Thyroid gland (tissue), 4 donors: ENCODE data around the gene ACSS1. TPM values are rescaled to one million over a fixed set of nuclear protein-coding genes. Genes with fewer than 3 reads are reported as not detected.

Experiments
- DNase-seq, 2 donors: peaks; one replicate each; pipeline ENCODE4 v3.0.0-alpha.2; 2019
- H3K27ac ChIP-seq, 3 donors: fragments of 200-600 bp; sonication (generic); 1 replicate in 2 of 3; 2 replicates in 1 of 3; pipeline ENCODE4 v1.5.1; 2016 to 2019; ENCODE audit warnings: mild to moderate bottlenecking in 1 of 3, moderate library complexity in 1 of 3
- H3K27me3 ChIP-seq: fragments of 200-600 bp; sonication (generic); one replicate; pipeline ENCODE4 v1.5.1; 2019
- H3K36me3 ChIP-seq, 2 donors: fragments of 200-600 bp; sonication (generic); one replicate each; pipeline ENCODE4 v1.5.1; 2016 to 2019
- H3K4me1 ChIP-seq, 2 donors: fragments of 200-600 bp; sonication (generic); one replicate each; pipeline ENCODE4 v1.5.1; 2017 to 2019
- H3K4me3 ChIP-seq, 3 donors: fragments of 200-600 bp; sonication (generic); replicated peaks in 1 of 3; 1 replicate in 2 of 3; 2 replicates in 1 of 3; pipeline ENCODE4 v1.5.1; 2016; ENCODE audit warnings: mild to moderate bottlenecking in 1 of 3
- H3K9me3 ChIP-seq: fragments of 200-600 bp; sonication (generic); one replicate; pipeline ENCODE4 v1.5.1; 2017
- POLR2A ChIP-seq, 2 donors: fragments of 450-650 bp; IDR thresholded peaks; one replicate each; pipeline ENCODE4 v1.6.1; 2017; ENCODE audit warnings: antibody characterized with exemption in 2 of 2, mild to moderate bottlenecking in 2 of 2, moderate library complexity in 1 of 2
- WGBS, 2 donors: methylation state at CpG; one replicate each; pipeline ENCODE4 v1.1.5; 2017; 5-methylcytosine and 5-hydroxymethylcytosine counted together
- intact Hi-C: fragments of 100-400 bp; cut with DNase I; formaldehyde crosslinking; loops from one replicate; pipeline ENCODE4 v1.15.1; 2023
- total RNA-seq, 4 donors: library from RNA; depleted of rRNA; stranded (reverse); fragments of >200 nt; gene quantifications; one replicate each; pipeline ENCODE4 v1.2.3, GENCODE V29; 2016
- TF ChIP-seq, protein P1 (sequence below), 6 experiments: fragments of 200-600 bp in 3 of 6; fragments of 450-650 bp in 3 of 6; sonication (generic) in 3 of 6; IDR thresholded peaks; one replicate each; pipeline ENCODE4 v1.5.1; 2016 to 2019; ENCODE audit warnings: antibody characterized with exemption in 6 of 6, mild to moderate bottlenecking in 2 of 6, inconsistent platforms in 1 of 6, moderate library complexity in 1 of 6

Gene ACSS1
- total RNA-seq, 4 donors from 2014 or later, result 45.8 to 57.4 (median 52.1) TPM

DNA sequence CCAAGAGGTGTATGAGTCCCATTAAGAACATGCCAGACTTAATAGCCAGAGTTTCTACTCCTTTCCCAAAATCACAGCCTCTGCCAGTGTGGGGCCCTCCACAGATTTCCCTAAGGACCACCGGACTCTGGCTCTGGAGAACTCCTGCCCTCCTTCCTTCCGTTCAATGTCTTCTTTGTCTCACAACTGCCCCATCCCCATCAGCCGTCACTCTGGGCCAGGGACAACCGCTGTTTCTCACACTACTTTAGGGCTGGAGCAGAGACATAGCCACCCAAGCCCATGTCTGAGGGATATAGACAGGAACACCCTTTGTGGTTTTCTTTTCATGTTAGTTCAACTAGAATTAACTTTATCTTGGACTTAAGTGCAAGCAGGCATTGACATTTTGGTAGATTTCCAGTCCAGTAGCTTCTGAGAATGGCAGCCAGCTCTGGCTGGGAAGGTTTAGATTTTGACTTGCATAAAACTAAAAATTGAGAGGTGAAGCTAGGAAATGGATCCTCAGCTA is 6.7 kb upstream of the ACSS1 start:
- H3K27me3 ChIP-seq, result no peaks in the 10 kb centered on the region
- H3K4me1 ChIP-seq, result peaks cover 0 to 15% of the 10 kb centered on the region in 2 donors
- intact Hi-C loops, result loop anchor here (2.0 to 5.0 kb wide), 2 partner anchors 68 to 113 kb away; no protein-coding TSS in a partner anchor
- TF ChIP-seq, protein P1, sequence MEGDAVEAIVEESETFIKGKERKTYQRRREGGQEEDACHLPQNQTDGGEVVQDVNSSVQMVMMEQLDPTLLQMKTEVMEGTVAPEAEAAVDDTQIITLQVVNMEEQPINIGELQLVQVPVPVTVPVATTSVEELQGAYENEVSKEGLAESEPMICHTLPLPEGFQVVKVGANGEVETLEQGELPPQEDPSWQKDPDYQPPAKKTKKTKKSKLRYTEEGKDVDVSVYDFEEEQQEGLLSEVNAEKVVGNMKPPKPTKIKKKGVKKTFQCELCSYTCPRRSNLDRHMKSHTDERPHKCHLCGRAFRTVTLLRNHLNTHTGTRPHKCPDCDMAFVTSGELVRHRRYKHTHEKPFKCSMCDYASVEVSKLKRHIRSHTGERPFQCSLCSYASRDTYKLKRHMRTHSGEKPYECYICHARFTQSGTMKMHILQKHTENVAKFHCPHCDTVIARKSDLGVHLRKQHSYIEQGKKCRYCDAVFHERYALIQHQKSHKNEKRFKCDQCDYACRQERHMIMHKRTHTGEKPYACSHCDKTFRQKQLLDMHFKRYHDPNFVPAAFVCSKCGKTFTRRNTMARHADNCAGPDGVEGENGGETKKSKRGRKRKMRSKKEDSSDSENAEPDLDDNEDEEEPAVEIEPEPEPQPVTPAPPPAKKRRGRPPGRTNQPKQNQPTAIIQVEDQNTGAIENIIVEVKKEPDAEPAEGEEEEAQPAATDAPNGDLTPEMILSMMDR (IDR thresholded peaks at IDR 0.05), result no peak
- TF ChIP-seq POLR2A (IDR thresholded peaks at IDR 0.05), result no peak
- H3K27ac ChIP-seq, result peak overlapping the region in 2 of 3 donors; percentile 35 to 39
- DNase-seq, result no peak
- no peaks in the 10 kb centered on the region for H3K9me3 ChIP-seq
- no peak overlapping the region for H3K4me3 ChIP-seq
- H3K36me3 ChIP-seq, result no peaks in the 10 kb centered on the region
- 88 to 93% methylated on average over 4 of the region's 4 CpGs for WGBS, 2 donors

DNA sequence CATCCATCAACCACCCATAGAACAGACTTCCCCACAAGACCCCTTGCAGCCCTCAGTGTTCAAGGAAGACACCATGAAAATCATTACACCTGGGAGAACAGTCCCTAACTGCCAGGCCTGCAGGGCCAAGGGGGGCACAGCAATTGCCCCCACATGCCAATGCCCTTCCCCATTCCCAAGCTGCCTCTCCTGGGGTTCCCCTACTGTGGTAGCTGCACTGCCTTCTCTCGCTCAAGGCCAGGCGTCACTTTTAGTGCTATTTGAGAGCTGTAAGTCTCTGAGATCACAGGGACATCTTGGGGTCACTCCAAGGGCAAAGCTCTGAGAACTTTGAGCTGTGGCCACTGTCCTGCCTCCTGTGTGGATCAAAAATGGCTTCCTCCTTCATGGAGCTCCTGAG is 6.0 kb upstream of the ACSS1 start:
- intact Hi-C loops, result loop anchor here (2.0 to 5.0 kb wide), 2 partner anchors 67 to 113 kb away; no protein-coding TSS in a partner anchor
- Histone ChIP-seq H3K36me3 (no peaks in the 10 kb centered on the region), H3K4me1 (peaks cover 2 to 17% of the 10 kb centered on the region in 2 donors), H3K27ac (peak overlapping the region in 1 of 3 donors; percentile 39), H3K27me3 (no peaks in the 10 kb centered on the region), H3K4me3 (no peak overlapping the region), H3K9me3 (no peaks in the 10 kb centered on the region)
- TF ChIP-seq, protein P1 (IDR thresholded peaks at IDR 0.05), result no peak
- WGBS, 2 donors, result 96 to 100% methylated on average over 2 of the region's 2 CpGs
- no peak for DNase-seq

DNA sequence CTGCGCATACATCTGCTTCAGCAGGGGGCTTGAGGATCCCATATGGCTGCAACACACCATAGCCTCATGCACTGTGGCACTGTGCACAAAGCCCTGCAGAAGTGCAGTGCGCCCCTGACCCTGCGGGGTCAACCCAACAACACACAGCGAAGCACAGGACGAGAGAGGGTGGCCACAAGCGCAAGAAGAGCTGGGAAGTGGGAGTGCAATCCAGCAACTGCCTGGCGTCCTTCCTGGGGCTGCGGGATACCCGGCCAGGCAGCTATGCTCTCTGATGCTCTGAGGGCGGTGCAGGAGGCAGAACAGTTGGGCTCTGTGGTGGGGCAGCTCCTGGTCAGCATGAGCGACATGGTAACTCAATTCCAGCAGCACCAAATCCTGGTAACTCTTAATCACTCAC is 5.6 kb upstream of the ACSS1 start:
- no peak for DNase-seq
- Histone ChIP-seq H3K4me1 (peaks cover 6 to 21% of the 10 kb centered on the region in 2 donors), H3K9me3 (no peaks in the 10 kb centered on the region), H3K27ac (no peak overlapping the region), H3K27me3 (no peaks in the 10 kb centered on the region), H3K36me3 (no peaks in the 10 kb centered on the region), H3K4me3 (no peak overlapping the region)
- TF ChIP-seq, protein P1 (IDR thresholded peaks at IDR 0.05), result no peak
- TF ChIP-seq POLR2A (IDR thresholded peaks at IDR 0.05), result no peak
- intact Hi-C loops, result loop anchor here (5.0 kb wide), 1 partner anchor 114 kb away; no protein-coding TSS in a partner anchor
- 90 to 94% methylated on average over 7 to 11 of the region's 11 CpGs for WGBS, 2 donors

DNA sequence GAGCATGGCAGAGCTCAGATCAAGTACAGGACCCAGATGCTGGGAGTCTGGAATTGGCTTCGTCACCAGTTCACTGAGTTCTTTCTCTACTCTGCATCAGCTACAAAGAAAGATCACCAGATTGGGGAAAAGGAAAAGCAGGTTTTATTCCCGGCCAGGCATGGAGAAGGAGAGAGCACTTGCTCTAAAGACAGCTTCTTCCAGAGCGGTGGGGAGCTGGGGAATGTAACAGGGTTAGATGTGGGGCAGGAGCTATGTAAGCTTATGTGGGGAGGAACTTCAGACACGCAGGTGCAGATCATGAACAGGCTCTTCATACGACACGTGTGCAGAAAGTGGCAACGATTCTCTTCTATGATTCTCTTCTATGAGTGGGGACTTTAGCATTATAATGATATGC is 4.9 kb upstream of the ACSS1 start:
- no peaks in the 10 kb centered on the region for H3K27me3 ChIP-seq
- WGBS, 2 donors, result 80 to 84% methylated on average over 7 of the region's 7 CpGs
- no peak for TF ChIP-seq POLR2A (IDR thresholded peaks at IDR 0.05)
- TF ChIP-seq, protein P1 (IDR thresholded peaks at IDR 0.05), result no peak
- peaks cover 8 to 22% of the 10 kb centered on the region in 2 donors for H3K4me1 ChIP-seq
- no peak overlapping the region for H3K27ac ChIP-seq
- no peaks in the 10 kb centered on the region for H3K36me3 ChIP-seq
- H3K9me3 ChIP-seq, result no peaks in the 10 kb centered on the region
- intact Hi-C loops, result loop anchor here (5.0 kb wide), 1 partner anchor 114 kb away; no protein-coding TSS in a partner anchor
- no peak overlapping the region for H3K4me3 ChIP-seq
- DNase-seq, result no peak

DNA sequence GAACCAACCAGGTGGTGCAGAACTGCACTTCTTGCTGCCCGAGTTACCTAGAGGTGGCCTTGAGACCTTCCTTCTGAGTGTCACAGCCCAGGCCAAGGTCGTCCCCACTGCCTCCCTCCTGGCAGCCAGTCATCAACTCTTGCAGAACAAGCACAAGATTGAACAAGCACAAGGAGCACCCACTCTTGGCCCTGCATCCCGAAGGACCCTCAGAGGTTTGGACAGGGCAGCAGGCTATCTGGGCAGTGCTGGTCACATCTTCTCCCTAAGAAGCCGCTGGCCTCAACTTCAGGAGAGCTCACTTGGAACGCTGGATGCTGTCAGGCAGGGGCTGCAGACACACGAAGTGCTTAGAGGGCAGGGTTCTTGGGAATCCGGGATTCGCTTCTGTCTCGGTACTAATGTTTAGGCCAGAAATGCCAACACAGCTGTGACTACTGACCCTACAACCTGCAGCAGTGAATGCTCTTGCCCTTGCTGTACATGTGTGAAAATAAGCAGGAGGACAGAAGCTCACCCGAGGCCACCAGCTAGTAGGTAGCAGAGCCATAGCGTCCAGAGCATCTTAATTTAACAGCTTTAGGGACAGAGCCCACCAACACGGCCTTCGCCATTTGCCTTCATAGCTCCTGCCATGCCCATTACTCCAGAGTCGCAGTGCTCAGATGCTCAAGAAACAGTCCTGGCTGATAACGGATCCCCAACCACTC is 4.0 kb upstream of the ACSS1 start:
- no peak for DNase-seq
- intact Hi-C loops, result loop anchor here (5.0 kb wide), 1 partner anchor 115 kb away; no protein-coding TSS in a partner anchor

More for the DNA sequence above, 4.0 kb upstream of the ACSS1 start:
- Histone ChIP-seq H3K36me3 (no peaks in the 10 kb centered on the region), H3K9me3 (no peaks in the 10 kb centered on the region), H3K27me3 (no peaks in the 10 kb centered on the region), H3K4me3 (no peak overlapping the region), H3K4me1 (peaks cover 9 to 22% of the 10 kb centered on the region in 2 donors), H3K27ac (no peak overlapping the region)
- 87 to 89% methylated on average over 13 to 15 of the region's 15 CpGs for WGBS, 2 donors
- no peak for TF ChIP-seq POLR2A (IDR thresholded peaks at IDR 0.05)
- TF ChIP-seq, protein P1 (IDR thresholded peaks at IDR 0.05), result no peak
